Left forelimb (tissue), 1 donor: Measurements from ENCODE around the gene VSTM2B.
"Not testable (repeated sequence)": the region's sequence is repeated elsewhere in the genome, so short reads cannot be mapped to it uniquely, and the experiment has no call there.

Source experiments
- DNase-seq: peaks from one replicate; pipeline ENCODE4 v3.0.0-alpha.2; 2018; ENCODE audit warnings: low spot score

The VSTM2B gene

DNA sequence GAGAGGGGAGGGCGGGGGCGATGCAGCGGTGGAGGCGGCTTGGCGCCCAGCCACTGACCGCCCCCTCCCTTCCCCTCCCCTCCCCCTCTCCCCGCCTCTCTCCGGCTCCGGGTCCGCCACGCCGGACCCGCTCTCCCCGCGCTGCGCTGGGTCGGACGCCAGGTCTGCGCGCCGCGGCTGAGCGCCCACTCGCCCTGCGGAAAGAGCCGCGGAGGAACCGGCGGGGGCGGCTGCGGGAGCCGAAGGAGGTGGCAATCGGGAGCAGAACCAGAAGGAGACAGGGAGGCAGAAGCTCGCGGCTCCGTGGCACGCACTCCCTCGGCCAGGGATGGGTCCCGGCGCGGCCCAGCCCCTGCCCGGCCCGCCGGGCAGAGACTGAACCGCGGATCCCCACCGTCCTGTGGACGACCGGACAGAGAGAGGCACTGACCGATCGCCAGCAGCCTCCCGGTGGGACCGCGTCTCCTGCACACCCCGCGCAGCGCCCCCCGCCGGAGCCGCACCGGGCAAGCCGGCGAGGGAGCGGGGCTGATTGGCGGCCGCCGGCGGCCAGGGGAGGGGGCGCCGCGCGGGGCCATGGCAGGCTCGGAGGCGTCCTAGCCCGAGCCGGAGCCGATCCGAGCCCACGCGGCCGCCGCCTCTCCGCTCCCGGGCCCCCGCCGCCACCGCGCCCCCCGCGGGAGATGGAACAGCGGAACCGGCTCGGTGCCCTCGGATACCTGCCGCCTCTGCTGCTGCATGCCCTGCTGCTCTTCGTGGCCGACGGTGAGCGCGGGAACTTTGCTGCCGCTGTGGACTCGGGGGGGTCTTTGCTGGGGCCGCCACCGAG lies at the start of gene VSTM2B:
TSS of gene VSTM2B (plus strand) at position 94 of the 829 bp plus-strand sequence. CDS start at position 684, 590 bp downstream.
- no peak for DNase-seq

DNA sequence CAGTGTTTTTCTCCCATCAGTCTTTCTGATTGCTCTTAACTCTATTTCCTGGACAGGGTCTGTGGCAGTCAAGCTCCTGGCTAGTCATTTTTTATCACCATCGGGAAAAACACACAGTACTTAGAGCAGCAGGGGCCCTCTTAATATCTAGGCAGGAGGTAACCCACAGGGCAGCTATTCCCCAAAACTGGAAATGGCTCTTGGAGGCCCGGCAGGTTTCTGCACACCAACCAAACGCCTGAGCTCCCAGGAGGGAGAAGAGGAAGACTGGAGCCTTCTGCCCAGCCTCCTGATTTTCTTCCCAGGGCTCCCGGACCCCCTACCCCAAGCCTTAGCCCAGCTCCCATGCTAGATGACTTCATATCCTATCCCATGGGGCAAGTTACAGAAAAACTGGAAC lies 49.3 kb upstream of the VSTM2B start:
- no peak for DNase-seq

DNA sequence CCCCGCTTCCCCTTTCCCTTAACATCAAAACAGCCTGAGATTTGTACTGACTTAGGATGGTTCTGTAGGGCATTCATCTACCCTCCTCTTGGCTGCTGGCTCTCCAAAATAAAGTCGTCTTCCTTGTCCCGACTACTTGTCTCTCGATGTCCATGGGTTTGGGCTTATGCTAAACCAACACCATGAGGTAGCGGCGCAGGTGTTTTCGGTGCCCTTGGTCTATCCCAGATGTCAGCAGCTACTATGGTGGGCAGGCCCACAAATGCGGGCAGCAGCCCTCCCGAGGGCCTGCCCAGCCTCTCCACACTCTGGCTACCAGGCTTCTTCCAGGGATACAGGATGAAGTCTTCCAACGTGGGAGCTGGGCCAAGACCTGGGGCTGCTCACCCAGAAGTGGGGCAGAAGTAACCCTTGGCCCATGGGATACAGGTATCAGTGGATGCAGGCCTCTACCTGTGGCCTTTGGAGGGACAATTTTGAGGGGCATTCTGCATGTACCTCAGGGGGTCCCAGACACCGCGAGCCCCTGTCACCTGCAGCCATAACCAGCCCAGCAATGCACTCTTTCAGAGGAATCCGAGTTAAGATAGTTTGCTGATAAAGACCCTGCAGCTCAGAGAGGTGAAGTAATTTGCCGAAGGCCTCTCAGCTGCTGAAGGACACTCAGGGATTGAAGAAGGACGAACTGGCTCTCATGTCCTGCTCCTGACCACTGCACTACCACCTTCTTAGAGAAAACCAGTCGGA lies 47.8 kb upstream of the VSTM2B start:
- no peak for DNase-seq

DNA sequence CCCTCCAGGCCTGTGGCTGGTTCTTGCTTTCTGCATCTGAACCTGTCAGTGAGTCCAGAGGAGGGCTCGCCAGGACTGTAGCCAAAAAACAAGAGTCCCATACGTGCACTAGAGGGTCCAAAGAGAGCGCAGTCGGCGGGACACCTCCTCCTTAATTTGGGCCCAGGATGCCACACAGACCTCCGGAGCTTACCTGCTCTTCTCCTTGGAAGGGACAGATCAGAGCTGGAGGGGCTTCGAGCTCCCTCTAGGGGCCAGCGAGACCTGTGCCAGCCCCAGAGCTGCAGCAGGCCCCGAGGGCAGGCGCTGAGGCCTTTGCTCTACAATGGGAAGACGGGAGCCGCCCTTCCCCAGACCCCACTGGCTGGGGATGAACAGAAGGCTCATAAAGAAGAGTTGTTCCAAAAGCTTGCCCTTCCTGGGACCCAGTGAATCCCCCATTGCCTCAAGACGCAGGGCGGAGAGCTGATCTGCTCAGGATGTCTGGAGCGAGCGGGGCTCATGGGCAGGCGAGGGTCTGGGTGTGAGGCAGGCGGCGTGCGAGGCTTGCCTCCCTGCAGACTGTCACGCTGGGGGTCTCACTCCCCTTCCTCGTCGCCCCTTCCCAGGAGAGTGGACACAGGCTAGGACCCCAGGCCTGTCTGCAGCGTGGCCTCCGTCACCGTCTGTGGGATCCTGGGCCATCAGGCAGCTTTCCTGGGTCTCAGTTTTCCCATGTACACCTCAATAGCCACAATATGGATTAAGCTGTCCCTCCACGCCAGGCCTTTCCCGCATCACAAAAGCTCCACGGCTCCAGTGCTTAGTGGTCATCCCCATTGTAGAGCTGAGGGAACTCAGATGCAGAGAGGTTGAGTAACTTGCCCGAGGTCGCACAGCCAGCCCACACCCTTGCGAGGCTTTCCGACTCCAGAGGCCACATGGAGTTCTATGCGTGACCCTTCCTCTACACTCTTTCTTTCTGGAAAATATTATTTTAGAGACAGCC lies 46.9 kb upstream of the VSTM2B start:
- DNase-seq, result no peak

DNA sequence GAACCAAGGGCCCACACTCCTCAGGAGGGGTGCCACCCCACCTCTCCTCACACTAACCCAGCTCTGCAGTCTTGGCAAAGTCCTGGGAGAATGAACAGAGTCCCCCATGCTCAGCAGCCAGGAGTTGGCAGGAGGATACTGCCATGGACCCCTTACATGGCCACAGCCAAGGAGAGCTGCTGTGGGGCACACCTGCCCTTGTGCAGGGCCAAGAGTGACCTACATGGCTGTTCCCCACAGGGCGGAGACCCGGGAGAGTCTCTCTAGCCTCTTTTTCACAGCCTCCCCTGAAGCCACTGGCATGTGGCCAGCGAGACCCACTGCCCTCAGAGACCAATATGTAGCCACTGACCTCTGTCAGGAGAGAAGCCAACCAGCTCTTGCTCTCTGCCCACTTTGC lies 45.9 kb upstream of the VSTM2B start:
- no peak for DNase-seq

DNA sequence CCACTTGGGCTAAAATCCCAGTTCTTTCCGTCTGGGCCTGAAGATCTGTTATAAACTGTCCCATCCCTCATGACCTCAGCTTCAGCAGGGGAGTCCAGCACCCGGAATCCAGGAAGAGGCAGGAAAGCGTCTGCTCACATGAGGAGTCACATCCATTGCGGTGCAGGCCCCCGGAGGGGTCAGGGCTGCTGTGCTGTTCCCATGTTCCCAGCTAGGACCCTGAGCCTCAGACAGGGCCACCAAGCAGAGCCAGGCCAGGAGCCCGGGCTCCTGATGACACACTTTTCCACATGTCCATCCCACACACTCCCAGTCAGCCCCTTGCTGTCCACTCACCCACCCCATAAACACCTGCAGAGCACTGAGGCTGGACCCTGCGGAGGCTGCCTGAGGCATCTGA lies 45.3 kb upstream of the VSTM2B start:
- no peak for DNase-seq

DNA sequence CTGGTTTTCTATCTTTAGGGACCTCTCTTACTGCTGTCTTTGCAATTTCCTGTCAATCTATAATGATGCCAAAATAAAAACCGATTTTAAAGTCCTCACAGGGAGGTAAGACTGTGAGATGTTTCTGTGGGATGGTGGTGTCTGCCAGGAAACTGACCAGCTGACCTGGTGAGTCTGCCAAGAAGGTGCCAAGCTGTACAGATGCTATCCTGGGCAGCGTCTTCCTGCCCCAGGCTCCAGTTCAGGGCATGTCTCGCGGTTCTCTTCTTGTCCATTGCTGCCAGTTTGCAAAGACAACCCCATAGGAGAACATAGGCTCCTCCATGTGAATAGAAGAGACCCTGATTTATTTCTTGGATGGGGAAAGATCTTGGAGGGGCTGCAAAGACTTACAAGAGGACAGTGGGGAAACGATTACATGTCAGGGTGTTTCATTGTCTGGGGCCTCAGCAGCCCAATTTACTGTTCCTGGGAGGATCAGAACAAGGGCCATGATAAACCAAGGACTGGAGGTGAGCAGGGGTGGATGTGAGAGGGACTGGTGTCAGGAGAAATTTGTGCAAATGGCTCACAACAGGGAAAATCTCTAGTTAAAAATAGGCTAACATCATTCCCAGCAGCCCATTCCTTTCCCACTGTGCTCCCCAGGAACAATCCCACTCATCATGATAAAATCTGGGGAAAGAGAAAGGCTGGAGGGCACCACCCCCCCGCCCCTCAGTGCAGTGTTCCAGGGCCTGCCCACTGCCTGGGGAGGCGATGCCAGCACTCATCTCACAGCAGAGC lies 42.7 kb upstream of the VSTM2B start:
- DNase-seq, result no peak

DNA sequence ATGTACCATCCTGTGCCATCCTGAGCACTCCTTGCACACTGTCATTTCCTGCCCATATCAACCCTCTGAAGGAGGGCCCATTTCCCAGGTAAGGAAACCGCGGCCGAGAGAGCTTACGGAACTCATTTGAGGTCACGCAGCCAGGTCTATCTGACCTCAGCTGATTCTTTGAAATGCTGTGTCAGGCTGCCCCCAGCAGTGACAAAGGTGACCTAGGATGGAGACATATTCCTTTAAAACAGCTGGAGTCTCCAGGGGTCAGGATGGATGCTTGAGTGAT lies 42.2 kb upstream of the VSTM2B start:
- peak; percentile 28 for DNase-seq

DNA sequence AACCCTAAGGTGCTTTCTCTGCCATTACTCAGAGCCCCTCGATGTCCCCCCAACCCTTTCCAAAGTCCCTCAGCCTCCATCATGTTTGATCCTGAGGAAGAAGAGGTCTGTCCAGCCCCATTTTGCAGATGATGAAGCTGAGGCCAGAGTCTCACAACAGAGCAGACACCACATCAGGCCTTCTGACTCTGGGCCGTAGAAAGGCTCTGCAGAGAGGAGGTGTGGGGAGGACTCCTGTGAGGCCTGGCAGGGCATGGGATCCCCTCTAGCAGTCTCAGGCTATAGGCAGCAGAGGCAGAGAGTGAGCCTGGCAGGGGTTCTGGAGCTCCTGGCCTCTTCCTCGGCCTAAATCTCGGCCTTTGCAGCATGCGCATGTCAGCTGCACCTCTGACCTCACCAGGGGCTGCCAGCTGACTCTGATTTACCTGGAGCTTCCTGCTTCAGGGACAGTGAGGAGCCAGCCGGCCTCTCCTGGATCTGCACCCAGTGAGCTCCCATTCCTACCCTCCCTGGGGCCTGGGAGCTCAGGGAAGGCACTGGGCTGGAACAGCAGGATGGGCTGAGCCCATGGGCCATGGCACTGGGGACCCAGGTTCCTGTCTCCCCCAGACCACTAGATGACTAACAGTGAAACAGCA lies 41.7 kb upstream of the VSTM2B start:
- peak; percentile 41 for DNase-seq

DNA sequence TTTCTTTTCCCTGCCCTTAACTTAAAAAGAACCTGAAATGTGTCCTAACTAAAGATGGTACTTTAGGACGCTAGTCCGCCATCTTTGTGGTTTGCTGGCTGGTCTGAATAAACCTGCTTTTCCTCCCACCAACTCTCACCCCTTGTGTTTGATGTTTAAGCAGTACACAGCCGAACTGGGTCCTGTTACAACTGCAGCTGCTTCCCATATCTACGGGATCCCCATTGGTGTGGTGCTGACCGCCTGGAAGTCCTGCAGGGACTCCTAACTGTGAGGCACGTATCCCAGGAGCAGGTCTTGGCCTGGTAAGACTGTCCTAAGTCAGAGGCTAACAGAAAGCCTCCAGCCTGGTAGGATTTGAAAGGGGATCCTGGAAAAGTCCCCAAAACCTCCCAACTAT lies 40.9 kb upstream of the VSTM2B start:
- no peak for DNase-seq

DNA sequence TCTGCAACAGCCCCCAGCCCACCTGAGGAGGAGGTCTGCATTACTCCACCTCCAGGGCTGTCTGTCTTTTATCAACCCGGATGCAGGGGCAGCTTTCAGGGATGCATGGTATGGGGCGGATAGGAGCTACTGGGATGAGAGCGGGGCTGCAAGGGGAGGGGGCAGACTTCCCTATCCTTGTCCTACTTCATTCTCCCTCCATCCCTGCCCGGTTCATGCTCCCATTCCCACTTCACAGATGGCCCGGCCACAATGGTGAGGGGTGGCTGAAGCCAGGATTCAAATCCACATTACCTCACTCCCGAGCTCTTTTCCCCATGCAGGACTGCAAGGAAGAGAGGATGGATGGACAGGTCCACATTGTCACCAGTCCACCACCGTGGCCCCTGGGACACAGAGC lies 40.5 kb upstream of the VSTM2B start:
- DNase-seq, result peak; percentile 42

DNA sequence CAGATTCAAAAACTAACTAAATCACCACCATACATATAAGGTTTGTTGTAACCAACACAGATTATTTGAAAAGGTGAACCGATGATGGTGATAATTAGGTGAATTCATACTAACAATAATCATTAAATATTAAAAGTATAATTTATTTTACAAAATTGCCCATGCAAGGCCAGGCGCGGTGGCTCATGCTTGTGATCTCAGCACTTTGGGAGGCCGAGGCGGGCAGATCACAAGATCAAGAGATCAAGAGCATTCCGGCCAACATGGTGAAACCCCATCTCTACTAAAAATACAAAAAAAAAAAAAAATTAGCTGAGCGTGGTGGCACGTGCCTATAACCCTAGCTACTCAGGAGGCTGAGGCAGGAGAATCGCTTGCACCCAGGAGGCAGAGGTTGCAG lies 38.8 kb upstream of the VSTM2B start:
- not testable (repeated sequence) for DNase-seq

DNA sequence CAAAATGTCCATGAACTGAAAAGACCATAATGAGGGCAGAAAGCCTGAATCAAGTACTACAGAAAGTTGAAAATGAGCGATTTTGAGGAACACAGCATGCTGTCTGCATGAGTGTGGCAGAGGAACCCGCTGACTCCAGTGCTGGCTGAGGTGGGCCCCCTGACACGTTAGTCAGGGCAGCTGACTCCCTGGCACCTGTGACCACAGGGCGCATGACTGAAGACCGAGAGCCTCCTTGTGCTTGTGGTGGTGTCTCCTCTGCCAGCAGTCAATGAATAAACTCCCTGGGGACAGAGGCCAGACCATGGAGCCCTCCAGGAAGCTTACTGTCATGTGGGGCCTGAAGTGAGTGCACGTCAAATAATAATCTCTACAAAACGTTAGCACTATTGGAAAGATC lies 38.4 kb upstream of the VSTM2B start:
- DNase-seq, result peak; percentile 45

DNA sequence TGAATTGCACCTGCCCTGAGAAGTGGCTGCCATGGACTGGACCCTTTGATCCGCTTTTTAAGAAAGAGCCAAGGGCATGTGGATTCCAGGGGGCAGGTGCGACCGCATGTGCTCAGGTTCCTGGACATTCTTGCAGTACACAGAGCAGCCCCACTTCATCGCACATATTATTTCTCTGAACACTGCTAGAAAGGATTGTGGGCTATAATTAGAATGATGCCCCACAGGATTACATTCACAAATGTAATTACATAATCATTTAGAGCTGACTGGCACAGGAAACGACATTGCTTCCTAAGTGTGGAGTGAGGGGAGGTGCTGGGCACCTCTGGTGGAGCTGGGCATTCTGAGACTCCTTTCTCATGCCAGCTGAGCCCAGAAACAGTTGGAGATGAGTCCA lies 37.5 kb upstream of the VSTM2B start:
- DNase-seq, result peak; percentile 12

DNA sequence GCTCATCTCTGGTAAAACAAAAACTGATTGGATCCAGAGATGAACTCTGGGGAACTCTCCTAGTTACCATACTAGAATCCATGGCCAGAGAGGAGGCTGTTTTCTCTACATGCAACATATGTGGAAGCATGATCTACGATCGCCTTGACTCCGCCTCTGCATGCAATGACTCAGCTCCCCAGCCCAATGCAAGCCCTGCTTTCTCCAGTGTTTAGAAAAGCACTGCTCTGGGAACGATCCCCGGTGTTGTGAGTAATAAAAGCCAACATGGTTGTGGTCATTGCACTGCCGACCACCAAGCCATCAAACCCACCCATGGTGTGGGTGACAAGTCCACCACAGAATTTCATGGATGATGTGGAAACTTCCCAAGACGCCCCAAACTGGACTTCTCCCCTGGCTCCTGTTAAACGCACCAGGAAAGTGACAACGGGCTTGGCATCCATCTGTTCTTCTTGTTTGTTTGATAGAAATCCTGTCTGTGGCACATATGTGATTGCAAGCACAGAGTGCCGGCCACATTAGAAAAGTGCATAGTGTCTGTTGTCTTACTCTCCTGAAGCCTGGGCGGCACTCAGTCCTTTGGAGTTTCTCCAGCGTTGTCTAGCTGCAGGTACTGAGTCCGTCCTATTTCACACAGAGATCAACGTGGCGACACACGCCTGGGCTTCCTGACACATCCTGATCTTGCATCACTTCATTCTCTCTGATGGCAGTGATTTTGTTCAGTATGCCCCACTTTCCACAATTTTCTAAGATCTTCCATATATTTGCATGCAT lies 36.4 kb upstream of the VSTM2B start:
- DNase-seq, result no peak

DNA sequence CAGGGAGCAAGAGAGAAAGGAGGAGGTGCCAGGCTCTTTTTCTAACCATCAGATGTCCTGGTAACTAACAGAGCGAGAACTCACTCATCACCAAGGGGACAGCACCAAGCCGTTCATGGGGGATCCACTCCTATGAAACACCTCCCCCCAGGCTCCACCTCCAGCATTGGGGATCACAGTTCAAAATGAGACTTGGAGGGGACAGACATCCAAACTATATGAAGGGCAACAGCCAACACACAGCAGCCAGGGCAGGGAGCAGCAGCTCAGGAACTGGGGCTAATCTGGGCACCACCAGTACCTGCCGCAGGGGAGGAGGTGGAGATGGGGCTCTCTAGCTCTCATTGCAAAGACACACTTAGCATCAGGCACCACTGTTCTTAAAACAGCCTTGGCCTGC lies 34.3 kb upstream of the VSTM2B start:
- DNase-seq, result peak; percentile 45

DNA sequence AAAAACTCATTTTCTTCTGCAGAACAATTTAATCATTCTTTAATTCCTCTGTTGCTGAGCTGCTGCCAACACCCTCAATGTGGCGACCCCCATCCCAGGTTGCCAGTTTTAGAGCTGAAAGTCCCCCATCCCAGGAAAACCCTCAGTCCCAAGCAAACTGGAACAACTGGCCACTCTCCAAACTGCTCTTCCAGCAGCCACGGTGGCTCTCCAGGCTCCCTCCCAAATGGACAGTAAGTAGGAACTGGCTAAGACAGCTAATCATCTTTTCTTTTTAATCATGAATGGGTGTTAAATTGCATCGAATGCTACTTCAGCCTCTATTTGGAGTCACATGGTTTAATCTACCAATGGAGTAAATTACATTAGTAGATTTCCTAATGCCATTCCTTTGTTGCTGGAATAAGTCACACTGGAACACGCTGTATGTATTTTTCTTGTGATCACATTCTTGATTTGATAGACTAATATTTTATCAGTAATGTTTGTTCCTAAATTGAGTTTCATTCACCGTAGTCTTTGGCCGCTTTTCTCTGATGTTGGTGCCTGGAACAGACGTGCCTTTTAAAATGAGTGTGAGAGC lies 33.7 kb upstream of the VSTM2B start:
- no peak for DNase-seq

DNA sequence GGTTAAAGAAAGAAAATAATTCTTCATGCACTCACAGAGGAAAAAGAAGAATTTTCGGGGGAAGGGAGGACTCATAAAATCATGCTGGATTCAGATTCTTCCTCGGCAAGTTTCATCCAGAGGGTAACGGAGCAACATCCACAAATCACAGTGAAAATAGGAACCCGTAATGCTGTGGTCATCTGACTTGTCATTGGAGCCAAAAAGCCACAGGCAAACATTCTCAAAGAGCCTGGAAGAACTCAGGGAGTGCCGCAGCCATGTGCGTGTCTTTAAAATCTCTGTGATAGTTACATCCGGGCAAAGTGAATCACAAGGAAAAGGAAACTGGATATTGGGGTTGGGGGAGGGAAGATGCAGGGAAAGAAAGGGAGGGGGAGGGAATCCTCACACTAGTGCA lies 33.0 kb upstream of the VSTM2B start:
- peak; percentile 34 for DNase-seq

DNA sequence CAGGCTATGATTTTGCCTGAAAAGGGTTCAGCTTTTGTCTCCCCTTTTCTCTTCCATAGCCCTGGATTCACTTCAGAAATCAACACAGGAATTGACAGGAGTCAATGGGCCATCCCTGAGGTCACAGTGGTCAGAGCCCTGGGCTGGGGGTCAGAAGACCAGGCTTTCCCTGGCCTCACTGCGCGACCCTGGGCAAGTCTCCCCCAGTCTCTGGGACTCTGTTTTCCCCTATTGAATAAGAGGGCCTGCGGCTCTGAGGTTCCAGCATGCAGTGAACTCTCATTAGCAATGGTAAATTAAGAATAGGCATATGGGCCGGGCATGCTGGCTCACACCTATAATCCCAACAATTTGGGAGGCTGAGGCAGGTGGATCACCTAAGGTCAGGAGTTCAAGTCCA lies 30.7 kb upstream of the VSTM2B start:
- DNase-seq, result peak; percentile 41

DNA sequence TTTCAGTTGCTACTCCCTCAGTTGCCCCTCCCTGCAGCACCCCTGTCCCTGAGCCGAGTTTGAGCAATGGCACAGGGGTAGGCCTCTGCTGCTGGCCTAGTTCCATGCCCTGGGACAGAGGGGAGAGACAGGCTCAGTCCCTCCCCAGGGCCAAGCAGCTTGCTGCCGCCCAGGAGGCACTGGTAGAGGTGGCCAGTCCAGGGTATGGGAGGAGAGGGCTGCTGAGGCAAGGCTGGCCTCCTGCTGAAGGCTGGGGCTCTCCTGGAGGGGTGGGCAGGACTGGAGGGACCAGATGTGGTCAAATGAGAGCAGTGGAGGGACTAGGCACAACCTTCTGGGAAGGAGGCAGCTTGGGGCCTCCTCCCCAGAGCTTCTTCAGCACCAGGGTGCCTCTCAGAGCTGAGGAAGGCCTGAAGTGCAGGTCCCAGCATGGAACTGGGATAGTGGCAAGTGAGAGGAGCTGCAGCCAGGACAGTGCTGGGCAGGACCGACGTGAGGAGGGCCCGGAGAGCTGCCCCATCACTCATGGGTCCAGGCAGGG lies 29.8 kb upstream of the VSTM2B start:
- peak; percentile 55 for DNase-seq
